AG09309 (cell line): ENCODE results near the gene PRDX5.

Source experiments
- DNase-seq: peaks from one replicate; pipeline ENCODE4 v3.0.0-alpha.2; 2010; ENCODE audit warnings: low read depth
- H3K4me3 ChIP-seq: 2 replicates; pipeline ENCODE4 v1.5.1; 2011; ENCODE audit warnings: mild to moderate bottlenecking, low read depth, low read length, moderate library complexity; ENCODE audit not compliant: control insufficient read depth
- CTCF ChIP-seq: IDR thresholded peaks from 2 replicates; pipeline ENCODE4 v1.5.1; 2011; ENCODE audit warnings: mild to moderate bottlenecking, low read depth, low read length, inconsistent platforms; ENCODE audit not compliant: insufficient read depth, control insufficient read depth; ENCODE audit errors: missing control alignments

PRDX5 gene

GRCh38 chr11:64284962-64285884, 32.7 kb upstream of the PRDX5 start, which contains the start of gene GPR137:
TSS of gene GPR137 (plus strand) at chr11:64285848. CDS start at chr11:64286525, 677 bp downstream.
- DNase-seq: no peak

GRCh38 chr11:64285885-64286800, 31.8 kb upstream of the PRDX5 start:
- DNase-seq: no peak
- peak overlapping the region; percentile 80 for H3K4me3 ChIP-seq
- TF ChIP-seq CTCF: no peak

More at GRCh38 chr11:64284962-64285884, 32.7 kb upstream of the PRDX5 start, which contains the start of gene GPR137:
- H3K4me3 ChIP-seq: peak within 1 kb of the TSS; percentile 80
- TF ChIP-seq CTCF: no peak

GRCh38 chr11:64286801-64287159, 31.1 kb upstream of the PRDX5 start:
- TF ChIP-seq CTCF: no peak
- H3K4me3 ChIP-seq: no peak overlapping the region
- no peak for DNase-seq

GRCh38 chr11:64287676-64288352, 30.1 kb upstream of the PRDX5 start:
- no peak for DNase-seq
- no peak for TF ChIP-seq CTCF
- no peak overlapping the region for H3K4me3 ChIP-seq

- DNase-seq: no peak
- TF ChIP-seq CTCF: no peak
- H3K4me3 ChIP-seq: no peak overlapping the region
Observed at GRCh38 chr11:64288353-64288750, 29.6 kb upstream of the PRDX5 start.

- no peak for DNase-seq
- TF ChIP-seq CTCF: no peak
- H3K4me3 ChIP-seq: no peak overlapping the region
Observed at GRCh38 chr11:64289002-64289564, 28.8 kb upstream of the PRDX5 start.
